ENCODE measurements around the gene MYH6.

DNA sequence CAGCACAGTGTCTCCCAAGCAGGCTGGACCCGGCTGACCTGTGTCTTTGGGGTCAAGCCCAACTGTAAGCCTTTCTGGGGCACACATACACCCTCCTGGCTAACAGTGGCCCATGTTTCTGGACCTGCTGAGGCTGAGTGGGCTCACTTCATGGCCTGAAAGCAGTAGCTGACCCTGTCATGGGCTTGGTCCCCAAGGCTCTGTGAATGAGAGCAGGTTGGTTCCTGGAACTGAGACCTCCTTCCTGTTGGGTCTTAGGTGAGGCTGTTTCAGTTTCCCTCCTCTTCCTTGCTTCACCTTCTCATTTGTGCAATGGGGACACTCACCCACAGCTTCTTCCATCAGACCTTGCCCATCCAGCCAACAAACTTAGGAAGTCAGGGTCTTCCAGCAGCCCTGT lies 36.2 kb downstream of the MYH6 start:
- TF ChIP-seq, protein P1, sequence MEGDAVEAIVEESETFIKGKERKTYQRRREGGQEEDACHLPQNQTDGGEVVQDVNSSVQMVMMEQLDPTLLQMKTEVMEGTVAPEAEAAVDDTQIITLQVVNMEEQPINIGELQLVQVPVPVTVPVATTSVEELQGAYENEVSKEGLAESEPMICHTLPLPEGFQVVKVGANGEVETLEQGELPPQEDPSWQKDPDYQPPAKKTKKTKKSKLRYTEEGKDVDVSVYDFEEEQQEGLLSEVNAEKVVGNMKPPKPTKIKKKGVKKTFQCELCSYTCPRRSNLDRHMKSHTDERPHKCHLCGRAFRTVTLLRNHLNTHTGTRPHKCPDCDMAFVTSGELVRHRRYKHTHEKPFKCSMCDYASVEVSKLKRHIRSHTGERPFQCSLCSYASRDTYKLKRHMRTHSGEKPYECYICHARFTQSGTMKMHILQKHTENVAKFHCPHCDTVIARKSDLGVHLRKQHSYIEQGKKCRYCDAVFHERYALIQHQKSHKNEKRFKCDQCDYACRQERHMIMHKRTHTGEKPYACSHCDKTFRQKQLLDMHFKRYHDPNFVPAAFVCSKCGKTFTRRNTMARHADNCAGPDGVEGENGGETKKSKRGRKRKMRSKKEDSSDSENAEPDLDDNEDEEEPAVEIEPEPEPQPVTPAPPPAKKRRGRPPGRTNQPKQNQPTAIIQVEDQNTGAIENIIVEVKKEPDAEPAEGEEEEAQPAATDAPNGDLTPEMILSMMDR (IDR thresholded peaks at IDR 0.05) = no peak
- TF ChIP-seq ELF4 (CRISPR knock-in tag; IDR thresholded peaks at IDR 0.05; ENCODE audit: low read depth) = no peak
- no peak for TF ChIP-seq NR3C1 (CRISPR knock-in tag; conservative IDR thresholded peaks at IDR 0.05; ENCODE audit: low read depth)
- TF ChIP-seq PRDM15 (CRISPR knock-in tag; IDR thresholded peaks at IDR 0.05) = no peak
- TF ChIP-seq, protein P2, sequence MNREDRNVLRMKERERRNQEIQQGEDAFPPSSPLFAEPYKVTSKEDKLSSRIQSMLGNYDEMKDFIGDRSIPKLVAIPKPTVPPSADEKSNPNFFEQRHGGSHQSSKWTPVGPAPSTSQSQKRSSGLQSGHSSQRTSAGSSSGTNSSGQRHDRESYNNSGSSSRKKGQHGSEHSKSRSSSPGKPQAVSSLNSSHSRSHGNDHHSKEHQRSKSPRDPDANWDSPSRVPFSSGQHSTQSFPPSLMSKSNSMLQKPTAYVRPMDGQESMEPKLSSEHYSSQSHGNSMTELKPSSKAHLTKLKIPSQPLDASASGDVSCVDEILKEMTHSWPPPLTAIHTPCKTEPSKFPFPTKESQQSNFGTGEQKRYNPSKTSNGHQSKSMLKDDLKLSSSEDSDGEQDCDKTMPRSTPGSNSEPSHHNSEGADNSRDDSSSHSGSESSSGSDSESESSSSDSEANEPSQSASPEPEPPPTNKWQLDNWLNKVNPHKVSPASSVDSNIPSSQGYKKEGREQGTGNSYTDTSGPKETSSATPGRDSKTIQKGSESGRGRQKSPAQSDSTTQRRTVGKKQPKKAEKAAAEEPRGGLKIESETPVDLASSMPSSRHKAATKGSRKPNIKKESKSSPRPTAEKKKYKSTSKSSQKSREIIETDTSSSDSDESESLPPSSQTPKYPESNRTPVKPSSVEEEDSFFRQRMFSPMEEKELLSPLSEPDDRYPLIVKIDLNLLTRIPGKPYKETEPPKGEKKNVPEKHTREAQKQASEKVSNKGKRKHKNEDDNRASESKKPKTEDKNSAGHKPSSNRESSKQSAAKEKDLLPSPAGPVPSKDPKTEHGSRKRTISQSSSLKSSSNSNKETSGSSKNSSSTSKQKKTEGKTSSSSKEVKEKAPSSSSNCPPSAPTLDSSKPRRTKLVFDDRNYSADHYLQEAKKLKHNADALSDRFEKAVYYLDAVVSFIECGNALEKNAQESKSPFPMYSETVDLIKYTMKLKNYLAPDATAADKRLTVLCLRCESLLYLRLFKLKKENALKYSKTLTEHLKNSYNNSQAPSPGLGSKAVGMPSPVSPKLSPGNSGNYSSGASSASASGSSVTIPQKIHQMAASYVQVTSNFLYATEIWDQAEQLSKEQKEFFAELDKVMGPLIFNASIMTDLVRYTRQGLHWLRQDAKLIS (CRISPR knock-in tag; IDR thresholded peaks at IDR 0.05; ENCODE audit: borderline replicate concordance) = no peak
- TF ChIP-seq ATF3 (CRISPR knock-in tag; conservative IDR thresholded peaks at IDR 0.05) = no peak
- no peak for TF ChIP-seq MAX (CRISPR knock-in tag; IDR thresholded peaks at IDR 0.05)
- no peak for TF ChIP-seq FOXK1 (CRISPR knock-in tag; IDR thresholded peaks at IDR 0.05)
